GM12878 (cell line): ENCODE results near the gene SFXN1. TPM values are rescaled to one million over a fixed set of nuclear protein-coding genes. Genes with fewer than 3 reads are reported as not detected.

Experiments
- ATAC-seq: fragments of 200-7000 bp; cut with Tn5 transposase; 3 replicates; pipeline ENCODE4 v1.9.1; 2020; ENCODE audit warnings: mild to moderate bottlenecking, moderate library complexity
- BruUV-seq: library from RNA; stranded (reverse); fragments of 400-500 nt; replicated peaks from 2 replicates; lab custom pipeline; 2021; lab: Mats Ljungman, UMichigan
- CTCF ChIA-PET: fragments of 300-600 bp; sonication (Branson Sonifier 250); formaldehyde crosslinking; extraction: SDS; loops from one replicate; lab custom pipeline; 2021; ENCODE audit warnings: inconsistent platforms; lab: Yijun Ruan, JAX
- POLR2A ChIA-PET: fragments of 350-600 bp; formaldehyde crosslinking; extraction: SDS; loops from one replicate; lab custom pipeline; 2021; ENCODE audit warnings: inconsistent platforms; lab: Charles Lee
- RAD21 ChIA-PET: fragments of 300-600 bp; sonication (Branson Sonifier 250); formaldehyde crosslinking; loops from one replicate; lab custom pipeline; 2023; ENCODE audit warnings: antibody characterized with exemption; ENCODE audit not compliant: unreplicated experiment; lab: Charles Lee
- SMC1A ChIA-PET: fragments of 300-600 bp; sonication (Branson Sonifier 250); formaldehyde crosslinking; loops from one replicate; lab custom pipeline; 2023; ENCODE audit not compliant: unreplicated experiment, uncharacterized antibody; lab: Charles Lee
- DNase-seq: peaks from one replicate; pipeline ENCODE4 v3.0.0-alpha.2; 2011; ENCODE audit warnings: low read depth, low spot score
- FAIRE-seq: peaks from 3 replicates; lab custom pipeline; 2011; peaks lifted over from hg19 to GRCh38; lab: Jason Lieb, UNC
- H2AFZ ChIP-seq: 2 replicates; pipeline ENCODE4 v1.6.0; 2011; ENCODE audit warnings: low read depth, low read length, control low read depth; ENCODE audit not compliant: control insufficient read depth
- H3K27ac ChIP-seq: 2 replicates; pipeline ENCODE4 v1.5.1; 2011; ENCODE audit warnings: control low read depth; ENCODE audit not compliant: control insufficient read depth, insufficient read depth
- H3K27me3 ChIP-seq, 2 experiments: replicated peaks in 1 of 2; 2 replicates each; pipeline versions ENCODE4 v1.6.0 to v1.6.1; 2011; ENCODE audit warnings: low read length in 1 of 2; ENCODE audit not compliant: control insufficient read depth in 2 of 2, insufficient read depth in 2 of 2
- H3K36me3 ChIP-seq, 2 experiments: 2 replicates each; pipeline ENCODE4 v1.5.1; 2011; ENCODE audit warnings: low read length in 1 of 2; ENCODE audit not compliant: control insufficient read depth in 2 of 2, insufficient read depth in 2 of 2
- H3K4me1 ChIP-seq: 2 replicates; pipeline ENCODE4 v1.6.1; 2011; ENCODE audit warnings: mild to moderate bottlenecking, low read length, moderate library complexity, mixed read lengths; ENCODE audit not compliant: control insufficient read depth, insufficient read depth
- H3K4me2 ChIP-seq: 2 replicates; pipeline ENCODE4 v1.6.0; 2011; ENCODE audit warnings: control low read depth; ENCODE audit not compliant: control insufficient read depth, insufficient read depth
- H3K4me3 ChIP-seq: fragments of 200-600 bp; sonication (generic); 2 replicates; pipeline ENCODE4 v1.5.1; 2016
- H3K79me2 ChIP-seq: 2 replicates; pipeline ENCODE4 v1.6.0; 2011; ENCODE audit warnings: low read length; ENCODE audit not compliant: control insufficient read depth, insufficient read depth
- H3K9ac ChIP-seq: 2 replicates; pipeline ENCODE4 v1.8.0; 2011; ENCODE audit warnings: low read length, control low read depth, mixed read lengths; ENCODE audit not compliant: control insufficient read depth, insufficient read depth
- H3K9me3 ChIP-seq: replicated peaks from 3 replicates; pipeline ENCODE4 v1.5.1; 2011; ENCODE audit warnings: mild to moderate bottlenecking, low read length; ENCODE audit not compliant: control insufficient read depth, insufficient read depth
- H4K20me1 ChIP-seq: 2 replicates; pipeline ENCODE4 v1.6.0; 2011; ENCODE audit not compliant: control insufficient read depth, insufficient read depth
- BRCA1 ChIP-seq: IDR thresholded peaks from 2 replicates; pipeline ENCODE4 v1.6.1; 2011; ENCODE audit warnings: low read depth, low read length, improper control_type of control experiment
- CEBPB ChIP-seq, 2 experiments: fragments of 150-350 bp in 1 of 2; IDR thresholded peaks; 2 replicates each; pipeline ENCODE4 v1.6.1; 2012 to 2014; ENCODE audit warnings: low read depth in 2 of 2, low read length in 2 of 2, borderline replicate concordance in 1 of 2, inconsistent platforms in 1 of 2
- JUNB ChIP-seq: IDR thresholded peaks from 2 replicates; pipeline ENCODE4 v1.6.1; 2016; ENCODE audit warnings: antibody characterized with exemption, mild to moderate bottlenecking
- KAT2A ChIP-seq: conservative IDR thresholded peaks from 2 replicates; pipeline ENCODE4 v1.6.1; 2011; ENCODE audit warnings: low read depth, low read length; ENCODE audit not compliant: control insufficient read depth
- MEF2B ChIP-seq: fragments of 450-650 bp; IDR thresholded peaks from 2 replicates; pipeline ENCODE4 v1.6.1; 2018; ENCODE audit warnings: mild to moderate bottlenecking, moderate library complexity; ENCODE audit not compliant: partially characterized antibody, poor library complexity, severe bottlenecking
- PAX8 ChIP-seq: fragments of 450-650 bp; IDR thresholded peaks from 2 replicates; pipeline ENCODE4 v1.6.1; 2017; ENCODE audit warnings: mild to moderate bottlenecking, moderate library complexity
- PML ChIP-seq: IDR thresholded peaks from 2 replicates; pipeline ENCODE4 v1.6.1; 2012; ENCODE audit warnings: low read length, inconsistent platforms
- RFX5 ChIP-seq: IDR thresholded peaks from 2 replicates; pipeline ENCODE4 v1.6.1; 2011; ENCODE audit warnings: low read depth, low read length, improper control_type of control experiment
- SMC3 ChIP-seq: IDR thresholded peaks from 2 replicates; pipeline ENCODE4 v1.6.1; 2011; ENCODE audit warnings: low read length, improper control_type of control experiment, borderline replicate concordance
- SRF ChIP-seq, 2 experiments: IDR thresholded peaks; 2 replicates each; pipeline ENCODE4 v1.6.1; 2011; ENCODE audit warnings: low read depth in 2 of 2, low read length in 2 of 2, mild to moderate bottlenecking in 1 of 2, moderate library complexity in 1 of 2
- TBL1XR1 ChIP-seq: IDR thresholded peaks from 2 replicates; pipeline ENCODE4 v1.6.1; 2012; ENCODE audit warnings: low read depth, low read length, improper control_type of control experiment
- ZNF217 ChIP-seq: fragments of 450-650 bp; IDR thresholded peaks from 2 replicates; pipeline ENCODE4 v1.6.1; 2017; ENCODE audit warnings: antibody characterized with exemption, mild to moderate bottlenecking
- WGBS: methylation state at CpG from one replicate; pipeline ENCODE4 v1.1.6; 2016; ENCODE audit warnings: low lambda C conversion rate; ENCODE audit not compliant: insufficient replicate concordance, insufficient coverage; ENCODE audit errors: missing lambda C conversion rate; 5-methylcytosine and 5-hydroxymethylcytosine counted together
- in situ Hi-C: fragments of 300-500 bp; cut with MboI; formaldehyde crosslinking; loops from 9 replicates; pipeline ENCODE4 v1.14.3; 2018; ENCODE audit warnings: mixed read lengths
- intact Hi-C: fragments of 100-400 bp; cut with micrococcal nuclease; formaldehyde crosslinking; loops from one replicate; pipeline ENCODE4 v1.14.2; 2022; ENCODE audit not compliant: unreplicated experiment
- polyA plus RNA-seq, 11 experiments: library from polyadenylated mRNA; depleted of rRNA in 4 of 11; unstranded in 6 of 11; stranded (reverse) in 5 of 11; fragments of >200 nt; fragmentation: Nextera tagmentation in 4 of 11; fragmentation: Illumina TruSeq in 1 of 11; extraction: Ambion mirVana in 4 of 11; extraction: Trizol in 1 of 11; gene quantifications; 1 replicate in 1 of 11; 2 replicates in 10 of 11; pipeline versions ENCODE4 v1.2.1 to v1.2.3, GENCODE V29; 2011 to 2016; ENCODE audit warnings: inconsistent platforms in 2 of 11, missing spikeins in 2 of 11, low read depth in 1 of 11
- total RNA-seq, 4 experiments: library from RNA; depleted of rRNA in 3 of 4; stranded (reverse); fragments of >200 nt in 3 of 4; fragmentation: Illumina TruSeq in 1 of 4; extraction: Trizol in 1 of 4; gene quantifications; 2 replicates each; pipeline versions ENCODE4 v1.2.1 to v1.2.3, GENCODE V29; 2013 to 2021
- TF ChIP-seq, protein P1 (sequence below): fragments of 450-650 bp; IDR thresholded peaks from 2 replicates; pipeline ENCODE4 v1.6.1; 2017; ENCODE audit warnings: mild to moderate bottlenecking, low read depth, inconsistent platforms; ENCODE audit not compliant: poor library complexity, severe bottlenecking

Gene SFXN1
- total and polyA plus RNA-seq, 10 of the 15 experiments (the other 5 are each of a cell fraction or from before 2014, with no cell fraction given): 18.0 to 248 (median 103) TPM

DNA sequence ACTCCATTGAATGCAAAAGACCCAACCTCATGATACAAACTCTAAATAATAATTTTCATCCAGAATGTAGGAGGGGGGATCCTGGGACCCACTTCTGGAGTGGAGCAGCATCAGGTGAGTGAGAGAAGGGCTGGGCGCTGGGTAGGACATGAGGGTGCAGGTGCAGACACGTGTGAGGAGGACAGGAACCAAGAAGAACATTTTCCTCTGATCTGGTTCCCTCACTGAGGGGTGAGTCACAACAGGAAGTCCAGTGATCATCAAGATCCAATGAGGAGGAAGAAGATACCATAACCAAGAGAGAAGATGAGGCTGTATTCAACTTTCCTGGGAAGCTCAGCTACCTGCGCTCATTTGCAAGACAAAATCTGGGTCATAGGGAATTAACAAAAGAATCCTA is 57.4 kb downstream of the SFXN1 start:
- Histone ChIP-seq H3K79me2 (no peaks in the 10 kb centered on the region), H3K9ac (no peak overlapping the region), H3K27ac (no peak overlapping the region), H3K4me3 (no peak overlapping the region), H3K4me1 (peaks cover 7% of the 10 kb centered on the region), H3K9me3 (no peaks in the 10 kb centered on the region), H4K20me1 (no peaks in the 10 kb centered on the region), H3K4me2 (no peak overlapping the region), H3K27me3 (no peaks in the 10 kb centered on the region; a peak in 1 of 4 replicates), H3K36me3 (no peaks in the 10 kb centered on the region), H2AFZ (no peak overlapping the region)
- no TSS peak for BruUV-seq
- FAIRE-seq (no peak), DNase-seq (no peak), ATAC-seq (no peak)
- RAD21 ChIA-PET: interaction anchor here (0.8 kb wide), 1 partner anchor 165 kb away, joined by 3 read pairs; no protein-coding TSS in a partner anchor
- POLR2A ChIA-PET: no interaction called here
- SMC1A ChIA-PET: no interaction called here
- in situ Hi-C loops (no loop called here), intact Hi-C loops (no loop called here)
- 56% methylated on average over 3 of the region's 3 CpGs for WGBS
- CTCF ChIA-PET: interaction anchor here (2.4 kb wide), 2 partner anchors 10 to 182 kb away, joined by 14 to 22 read pairs; no protein-coding TSS in a partner anchor
- no peak for TF ChIP-seq ZNF217
- no peak for TF ChIP-seq RFX5
- no peak for TF ChIP-seq KAT2A
- TF ChIP-seq BRCA1: no peak
- no peak for TF ChIP-seq PML
- no peak for TF ChIP-seq JUNB
- TF ChIP-seq, protein P1, sequence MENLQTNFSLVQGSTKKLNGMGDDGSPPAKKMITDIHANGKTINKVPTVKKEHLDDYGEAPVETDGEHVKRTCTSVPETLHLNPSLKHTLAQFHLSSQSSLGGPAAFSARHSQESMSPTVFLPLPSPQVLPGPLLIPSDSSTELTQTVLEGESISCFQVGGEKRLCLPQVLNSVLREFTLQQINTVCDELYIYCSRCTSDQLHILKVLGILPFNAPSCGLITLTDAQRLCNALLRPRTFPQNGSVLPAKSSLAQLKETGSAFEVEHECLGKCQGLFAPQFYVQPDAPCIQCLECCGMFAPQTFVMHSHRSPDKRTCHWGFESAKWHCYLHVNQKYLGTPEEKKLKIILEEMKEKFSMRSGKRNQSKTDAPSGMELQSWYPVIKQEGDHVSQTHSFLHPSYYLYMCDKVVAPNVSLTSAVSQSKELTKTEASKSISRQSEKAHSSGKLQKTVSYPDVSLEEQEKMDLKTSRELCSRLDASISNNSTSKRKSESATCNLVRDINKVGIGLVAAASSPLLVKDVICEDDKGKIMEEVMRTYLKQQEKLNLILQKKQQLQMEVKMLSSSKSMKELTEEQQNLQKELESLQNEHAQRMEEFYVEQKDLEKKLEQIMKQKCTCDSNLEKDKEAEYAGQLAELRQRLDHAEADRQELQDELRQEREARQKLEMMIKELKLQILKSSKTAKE: no peak
- no peak for TF ChIP-seq PAX8
- no peak for TF ChIP-seq CEBPB (IDR thresholded peaks at IDR 0.05; ENCODE audit: borderline replicate concordance in 1 of 2, low read depth in 2 of 2, low read length in 2 of 2)
- TF ChIP-seq SRF (IDR thresholded peaks at IDR 0.05; ENCODE audit: low read depth in 2 of 2, low read length in 2 of 2): no peak
- no peak for TF ChIP-seq MEF2B
- no peak for TF ChIP-seq SMC3
- TF ChIP-seq TBL1XR1: no peak
